SK-N-SH (cell line): ENCODE results near the gene OR11H7. TPM values are rescaled to one million over a fixed set of nuclear protein-coding genes. Genes with fewer than 3 reads are reported as not detected.

Experiments
- CTCF ChIA-PET: fragments of 300-600, 350-600 bp; formaldehyde crosslinking; extraction: SDS; loops from one replicate; lab custom pipeline; 2021; lab: Yijun Ruan, JAX
- POLR2A ChIA-PET: fragments of 350-600 bp; sonication (Branson Sonifier 250); formaldehyde crosslinking; extraction: SDS; loops from one replicate; lab custom pipeline; 2020; ENCODE audit warnings: antibody characterized with exemption, inconsistent platforms; lab: Yijun Ruan, JAX
- DNase-seq: peaks from one replicate; pipeline ENCODE4 v3.0.0; 2012
- H2AFZ ChIP-seq: fragments of 200-600 bp; sonication (generic); 2 replicates; pipeline ENCODE4 v1.8.1; 2016; ENCODE audit warnings: antibody characterized with exemption, mild to moderate bottlenecking, low read depth
- H3F3A ChIP-seq: fragments of 200-600 bp; sonication (generic); replicated peaks from 2 replicates; pipeline ENCODE3; 2016; ENCODE audit warnings: antibody characterized with exemption, mild to moderate bottlenecking; ENCODE audit not compliant: insufficient read depth
- H3K27ac ChIP-seq, 2 experiments: fragments of 200-500 bp in 1 of 2; fragments of 200-600 bp in 1 of 2; sonication (Bioruptor generic) in 1 of 2; sonication (generic), shearing (Covaris generic) in 1 of 2; 2 replicates each; pipeline versions ENCODE4 v1.5.1 to v1.6.1; 2014 to 2016; ENCODE audit warnings: low read depth in 2 of 2, inconsistent platforms in 1 of 2, low read length in 1 of 2, mild to moderate bottlenecking in 1 of 2, mixed read lengths in 1 of 2
- H3K27me3 ChIP-seq: fragments of 200-600 bp; sonication (generic), shearing (Covaris generic); 2 replicates; pipeline ENCODE4 v1.6.1; 2016; ENCODE audit warnings: mixed run types; ENCODE audit not compliant: insufficient read depth
- H3K36me3 ChIP-seq, 2 experiments: fragments of 200-500 bp in 1 of 2; fragments of 200-600 bp in 1 of 2; sonication (Bioruptor generic) in 1 of 2; sonication (generic) in 1 of 2; replicated peaks in 1 of 2; 2 replicates each; pipeline versions ENCODE3 to v1.5.1; 2014 to 2016; ENCODE audit warnings: low read length in 1 of 2, mild to moderate bottlenecking in 1 of 2; ENCODE audit not compliant: insufficient read depth in 2 of 2, control insufficient read depth in 1 of 2
- H3K4me1 ChIP-seq, 2 experiments: fragments of 200-500 bp in 1 of 2; fragments of 200-600 bp in 1 of 2; sonication (Bioruptor generic) in 1 of 2; sonication (generic), shearing (Covaris generic) in 1 of 2; 2 replicates each; pipeline versions ENCODE4 v1.5.1 to v1.6.1; 2014 to 2016; ENCODE audit warnings: low read depth in 1 of 2, low read length in 1 of 2, mixed run types in 1 of 2; ENCODE audit not compliant: insufficient read depth in 2 of 2, control insufficient read depth in 1 of 2
- H3K4me2 ChIP-seq: fragments of 200-600 bp; sonication (generic), shearing (Covaris generic); 2 replicates; pipeline ENCODE4 v1.6.1; 2017; ENCODE audit warnings: mixed run types
- H3K4me3 ChIP-seq, 2 experiments: fragments of 200-500 bp in 1 of 2; fragments of 200-600 bp in 1 of 2; sonication (Bioruptor generic) in 1 of 2; sonication (generic), shearing (Covaris generic) in 1 of 2; 2 replicates each; pipeline versions ENCODE4 v1.5.1 to v1.8.1; 2014 to 2016; ENCODE audit warnings: low read depth in 2 of 2, inconsistent platforms in 1 of 2, low read length in 1 of 2, mild to moderate bottlenecking in 1 of 2, mixed read lengths in 1 of 2, moderate library complexity in 1 of 2
- H3K79me2 ChIP-seq: fragments of 200-600 bp; sonication (generic); 2 replicates; pipeline ENCODE4 v1.8.1; 2017; ENCODE audit warnings: mild to moderate bottlenecking; ENCODE audit not compliant: insufficient read depth
- H3K9ac ChIP-seq: fragments of 200-600 bp; sonication (generic); 2 replicates; pipeline ENCODE4 v1.6.1; 2017; ENCODE audit warnings: mixed run types
- H3K9me2 ChIP-seq: fragments of 200-600 bp; sonication (generic); 2 replicates; pipeline ENCODE4 v1.6.1; 2017; ENCODE audit warnings: mixed run types
- H3K9me3 ChIP-seq: fragments of 200-600 bp; sonication (generic); 2 replicates; pipeline ENCODE4 v1.6.1; 2017; ENCODE audit warnings: mixed run types, mild to moderate bottlenecking, moderate library complexity
- H4K20me1 ChIP-seq: fragments of 200-600 bp; sonication (generic); 2 replicates; pipeline ENCODE4 v1.6.1; 2017; ENCODE audit warnings: mild to moderate bottlenecking, mixed run types; ENCODE audit not compliant: insufficient read depth
- CTCF ChIP-seq: fragments of 200-600 bp; sonication (generic); IDR thresholded peaks from 2 replicates; pipeline ENCODE4 v1.6.1; 2017; ENCODE audit warnings: antibody characterized with exemption, mild to moderate bottlenecking, moderate library complexity
- ELF1 ChIP-seq: IDR thresholded peaks from 2 replicates; pipeline ENCODE4 v1.4.0; 2012
- FOSL2 ChIP-seq: IDR thresholded peaks from 2 replicates; pipeline ENCODE4 v1.4.0; 2012; ENCODE audit warnings: low read depth, mild to moderate bottlenecking, moderate library complexity, borderline replicate concordance
- FOXJ3 ChIP-seq: sonication (generic); formaldehyde crosslinking; IDR thresholded peaks from 2 replicates; pipeline ENCODE4 v1.5.1; 2020; ENCODE audit warnings: mild to moderate bottlenecking, missing genetic modification reagents
- JUND ChIP-seq: IDR thresholded peaks from 2 replicates; pipeline ENCODE4 v1.4.0; 2012
- MAX ChIP-seq: IDR thresholded peaks from 2 replicates; pipeline ENCODE4 v1.4.0; 2012; ENCODE audit warnings: low read depth
- NFIC ChIP-seq: IDR thresholded peaks from 2 replicates; pipeline ENCODE4 v1.4.0; 2012; ENCODE audit warnings: borderline replicate concordance
- NRF1 ChIP-seq: IDR thresholded peaks from 2 replicates; pipeline ENCODE4 v1.6.1; 2012; ENCODE audit warnings: low read depth, mild to moderate bottlenecking, low read length
- RAD21 ChIP-seq: IDR thresholded peaks from 2 replicates; pipeline ENCODE4 v1.6.1; 2012; ENCODE audit warnings: mild to moderate bottlenecking, low read length
- REST ChIP-seq: IDR thresholded peaks from 2 replicates; pipeline ENCODE4 v1.6.1; 2012; ENCODE audit warnings: mild to moderate bottlenecking, low read depth, low read length, moderate library complexity
- SIN3A ChIP-seq: IDR thresholded peaks from 2 replicates; pipeline ENCODE4 v1.6.1; 2012; ENCODE audit warnings: low read depth, mild to moderate bottlenecking, low read length, moderate library complexity, borderline replicate concordance
- USF1 ChIP-seq: IDR thresholded peaks from 2 replicates; pipeline ENCODE4 v1.4.0; 2012; ENCODE audit warnings: low read depth, borderline replicate concordance
- YY1 ChIP-seq: IDR thresholded peaks from 2 replicates; pipeline ENCODE4 v1.4.0; 2012; ENCODE audit warnings: low read depth, mild to moderate bottlenecking
- WGBS: methylation state at CpG from one replicate; pipeline ENCODE4 v1.1.6; 2017; ENCODE audit warnings: low lambda C conversion rate; 5-methylcytosine and 5-hydroxymethylcytosine counted together
- polyA plus RNA-seq, 3 experiments: library from polyadenylated mRNA; depleted of rRNA; stranded (reverse); fragments of >200 nt; gene quantifications; 2 replicates each; pipeline ENCODE4 v1.2.3, GENCODE V29; 2012

OR11H7 gene
- polyA plus RNA-seq, 1 of the 3 experiments (the other 2 are of a cell fraction): not detected

GRCh38 chr14:20180486-20180885 is 48.3 kb upstream of the OR11H7 start:
- DNase-seq: no peak
- no peak overlapping the region for H3K4me2 ChIP-seq
- WGBS: 27% methylated on average over 2 of the region's 2 CpGs
- ChIA-PET POLR2A (no interaction called here), CTCF (no interaction called here)
- H3K9me2 ChIP-seq: no peaks in the 10 kb centered on the region
- H3K79me2 ChIP-seq: no peaks in the 10 kb centered on the region
- H3F3A ChIP-seq: peaks cover 22% of the 10 kb centered on the region
- TF ChIP-seq NRF1: no peak
- TF ChIP-seq MAX: no peak
- no peak for TF ChIP-seq ELF1
- TF ChIP-seq USF1: no peak
- no peak for TF ChIP-seq CTCF
- H3K27me3 ChIP-seq: no peaks in the 10 kb centered on the region
- H4K20me1 ChIP-seq: no peaks in the 10 kb centered on the region
- no peaks in the 10 kb centered on the region for H3K36me3 ChIP-seq
- H3K9ac ChIP-seq: no peak overlapping the region
- H3K9me3 ChIP-seq: no peaks in the 10 kb centered on the region
- no peak overlapping the region for H3K27ac ChIP-seq
- H2AFZ ChIP-seq: no peak overlapping the region
- no peaks in the 10 kb centered on the region; a peak in 1 of 4 replicates for H3K4me1 ChIP-seq
- H3K4me3 ChIP-seq: no peak overlapping the region

GRCh38 chr14:20184181-20184580 is 44.6 kb upstream of the OR11H7 start:
- H3K27me3 ChIP-seq: no peaks in the 10 kb centered on the region
- TF ChIP-seq RAD21 (no peak), NFIC (no peak), FOSL2 (no peak), ELF1 (no peak), YY1 (no peak), REST (no peak), JUND (no peak), FOXJ3 (no peak), SIN3A (no peak)
- H3K4me1 ChIP-seq: no peaks in the 10 kb centered on the region
- H3K9me2 ChIP-seq: no peaks in the 10 kb centered on the region
- no peak overlapping the region for H3K4me3 ChIP-seq
- ChIA-PET CTCF (interaction anchor here (1.0 kb wide), 1 partner anchor 17 kb away, joined by 4 read pairs; no protein-coding TSS in a partner anchor), POLR2A (no interaction called here)
- peaks cover 19% of the 10 kb centered on the region for H3F3A ChIP-seq
- 37% methylated on average over 5 of the region's 5 CpGs for WGBS
- H4K20me1 ChIP-seq: no peaks in the 10 kb centered on the region
- H3K4me2 ChIP-seq: no peak overlapping the region
- H3K27ac ChIP-seq: no peak overlapping the region
- no peak overlapping the region for H3K9ac ChIP-seq
- H3K79me2 ChIP-seq: no peaks in the 10 kb centered on the region
- H3K9me3 ChIP-seq: no peaks in the 10 kb centered on the region
- H3K36me3 ChIP-seq: no peaks in the 10 kb centered on the region
- DNase-seq: no peak
- no peak overlapping the region for H2AFZ ChIP-seq
